HG02571 (cell line): ENCODE measurements around the gene C11orf24.
"Not testable (repeated sequence)": the region's sequence is repeated elsewhere in the genome, so short reads cannot be mapped to it uniquely, and the experiment has no call there.

Source experiments
- ATAC-seq: cut with Tn5 transposase; IDR thresholded peaks from one replicate; pipeline ENCODE4 v1.9.1; 2021; ENCODE audit warnings: mild to moderate bottlenecking, moderate library complexity; ENCODE audit not compliant: unreplicated experiment

The C11orf24 gene

GRCh38 chr11:68299517-68299879, 27.7 kb upstream of the C11orf24 start:
- not testable (repeated sequence) for ATAC-seq

GRCh38 chr11:68298659-68299516, 27.1 kb upstream of the C11orf24 start:
- ATAC-seq: no peak

GRCh38 chr11:68297812-68298658, 26.3 kb upstream of the C11orf24 start:
- no peak for ATAC-seq

- no peak for ATAC-seq
Measured at GRCh38 chr11:68297494-68297811, 25.7 kb upstream of the C11orf24 start.

GRCh38 chr11:68297052-68297378, 25.2 kb upstream of the C11orf24 start:
- no peak for ATAC-seq

- no peak for ATAC-seq
Measured at GRCh38 chr11:68296344-68297051, 24.7 kb upstream of the C11orf24 start.

GRCh38 chr11:68295940-68296339, 24.2 kb upstream of the C11orf24 start:
- ATAC-seq: no peak

GRCh38 chr11:68295271-68295670, 23.5 kb upstream of the C11orf24 start:
- ATAC-seq: no peak

GRCh38 chr11:68293708-68294107, 21.9 kb upstream of the C11orf24 start:
- ATAC-seq: no peak

- no peak for ATAC-seq
Measured at GRCh38 chr11:68289456-68289855, 17.7 kb upstream of the C11orf24 start.

- ATAC-seq: no peak
Measured at GRCh38 chr11:68287419-68287818, 15.6 kb upstream of the C11orf24 start.

- not testable (repeated sequence) for ATAC-seq
Measured at GRCh38 chr11:68284588-68284987, 12.8 kb upstream of the C11orf24 start.

GRCh38 chr11:68282861-68283230, 11.1 kb upstream of the C11orf24 start:
- no peak for ATAC-seq

GRCh38 chr11:68282141-68282860, 10.5 kb upstream of the C11orf24 start:
- ATAC-seq: no peak

GRCh38 chr11:68279676-68280075, 7.9 kb upstream of the C11orf24 start:
- ATAC-seq: no peak

- no peak for ATAC-seq
Measured at GRCh38 chr11:68276861-68277260, 5.1 kb upstream of the C11orf24 start.

GRCh38 chr11:68275721-68276507, 4.1 kb upstream of the C11orf24 start:
- no peak for ATAC-seq

- ATAC-seq: no peak
Measured at GRCh38 chr11:68274306-68274705, 2.5 kb upstream of the C11orf24 start.

- no peak for ATAC-seq
Measured at GRCh38 chr11:68273026-68273738, 1.4 kb upstream of the C11orf24 start.
